OCI-LY3 (cell line): ENCODE measurements around the gene ZCCHC3.

ENCODE experiments used
- H2AFZ ChIP-seq: fragments of 200-600, 300-600 bp; shearing (Covaris generic); 2 replicates; pipeline ENCODE4 v1.6.0; 2014; ENCODE audit warnings: antibody characterized with exemption, low read depth, low read length
- H3K27ac ChIP-seq: fragments of 200-600, 300-600 bp; sonication (generic); 2 replicates; pipeline ENCODE4 v1.5.1; 2014; ENCODE audit warnings: mild to moderate bottlenecking, low read length, moderate library complexity, mixed read lengths
- H3K27me3 ChIP-seq: fragments of 200-600, 300-600 bp; sonication (generic); 2 replicates; pipeline ENCODE4 v1.6.1; 2014; ENCODE audit warnings: low read depth, low read length, mixed read lengths
- H3K36me3 ChIP-seq: fragments of 200-600, 300-600 bp; sonication (generic); replicated peaks from 2 replicates; pipeline ENCODE3; 2014; ENCODE audit warnings: low read depth, low read length, mixed read lengths
- H3K4me1 ChIP-seq: fragments of 300-600, 200-600 bp; sonication (generic); 2 replicates; pipeline ENCODE4 v1.6.1; 2014; ENCODE audit warnings: low read length, mixed read lengths
- H3K4me2 ChIP-seq: fragments of 200-600, 300-600 bp; sonication (generic); 2 replicates; pipeline ENCODE4 v1.6.1; 2014; ENCODE audit warnings: low read length, mixed read lengths
- H3K4me3 ChIP-seq: fragments of 300-600, 200-600 bp; sonication (generic); 2 replicates; pipeline ENCODE4 v1.5.1; 2014; ENCODE audit warnings: antibody characterized with exemption, mild to moderate bottlenecking, low read length, moderate library complexity
- H3K79me2 ChIP-seq: fragments of 300-600, 200-600 bp; shearing (Covaris generic); 2 replicates; pipeline ENCODE4 v1.6.1; 2014; ENCODE audit warnings: mild to moderate bottlenecking, low read length, mixed read lengths
- H3K9ac ChIP-seq: fragments of 300-600, 200-600 bp; shearing (Covaris generic); 2 replicates; pipeline ENCODE4 v1.6.0; 2014; ENCODE audit warnings: mild to moderate bottlenecking, low read length, moderate library complexity
- H3K9me3 ChIP-seq: fragments of 200-600, 300-600 bp; shearing (Covaris generic); 2 replicates; pipeline ENCODE4 v1.6.1; 2014; ENCODE audit warnings: low read length, mixed read lengths; ENCODE audit not compliant: insufficient read depth
- H4K20me1 ChIP-seq: fragments of 200-600, 300-600 bp; sonication (generic); 2 replicates; pipeline ENCODE4 v1.6.1; 2016; ENCODE audit warnings: low read length, mixed read lengths; ENCODE audit not compliant: insufficient read depth
- EZH2phosphoT487 ChIP-seq: fragments of 200-600 bp; shearing (Covaris generic); IDR thresholded peaks from 2 replicates; pipeline ENCODE4 v1.6.1; 2018; ENCODE audit warnings: antibody characterized with exemption, mixed run types, low read depth
- TF ChIP-seq, protein P1 (sequence below): fragments of 200-600, 300-600 bp; sonication (generic); IDR thresholded peaks from 2 replicates; pipeline ENCODE4 v1.5.1; 2014; ENCODE audit warnings: antibody characterized with exemption, low read length, low read depth

ZCCHC3 gene

DNA sequence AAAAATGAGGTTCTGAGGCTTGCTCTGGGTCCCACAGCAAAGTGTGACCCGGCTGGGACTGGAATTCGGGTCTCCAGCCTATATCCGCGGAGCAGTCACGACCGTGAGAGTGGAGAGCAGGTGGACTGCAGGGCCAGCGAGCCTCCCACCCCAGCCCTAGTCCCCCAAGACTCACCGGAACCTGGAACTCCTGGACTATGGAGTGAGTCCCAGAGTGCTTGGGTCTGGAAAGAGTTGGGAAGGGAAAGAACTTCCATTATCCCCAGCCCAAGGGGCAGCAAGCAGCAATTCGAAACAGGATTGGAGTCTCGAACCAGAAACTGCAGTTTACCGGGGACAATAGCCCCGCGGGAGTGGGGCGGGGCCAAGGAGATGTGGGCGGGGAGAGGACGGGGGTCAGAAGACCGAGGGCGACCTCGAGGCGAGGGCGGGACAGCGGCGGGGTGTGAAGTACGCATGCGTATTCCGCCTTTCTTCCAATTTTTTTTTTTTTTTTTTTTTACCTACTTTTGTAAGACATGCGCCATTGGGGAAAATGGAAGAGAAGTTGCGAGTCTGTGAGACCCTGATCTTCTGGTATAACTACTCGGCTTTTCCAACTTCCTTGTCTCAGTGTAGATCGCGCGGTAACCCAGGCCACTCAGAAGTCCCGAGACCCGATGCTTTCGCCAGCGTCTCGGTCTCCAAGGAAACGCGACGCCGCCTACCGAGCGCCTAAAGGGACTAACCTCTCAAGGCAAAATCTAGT is 7.1 kb upstream of the ZCCHC3 start, which contains the start of gene C20orf96:
C20orf96 (minus strand) TSS at position 667 of the 748 bp plus-strand sequence; CDS start at position 527, 140 bp downstream.
- Histone ChIP-seq H3K4me2 (peak within 1 kb of the TSS; percentile 76), H4K20me1 (no peaks in the 10 kb centered on the region), H3K79me2 (no peaks in the 10 kb centered on the region; the same call in 1 of the 2 replicates), H3K9ac (peak within 1 kb of the TSS; percentile 83), H3K27me3 (no peaks in the 10 kb centered on the region), H3K4me1 (peaks cover 13% of the 10 kb centered on the region), H3K27ac (peak within 1 kb of the TSS; percentile 14), H2AFZ (peak within 1 kb of the TSS; percentile 97), H3K36me3 (peaks cover 4% of the 10 kb centered on the region), H3K4me3 (peak within 1 kb of the TSS; percentile 82), H3K9me3 (no peaks in the 10 kb centered on the region)
- TF ChIP-seq, protein P1, sequence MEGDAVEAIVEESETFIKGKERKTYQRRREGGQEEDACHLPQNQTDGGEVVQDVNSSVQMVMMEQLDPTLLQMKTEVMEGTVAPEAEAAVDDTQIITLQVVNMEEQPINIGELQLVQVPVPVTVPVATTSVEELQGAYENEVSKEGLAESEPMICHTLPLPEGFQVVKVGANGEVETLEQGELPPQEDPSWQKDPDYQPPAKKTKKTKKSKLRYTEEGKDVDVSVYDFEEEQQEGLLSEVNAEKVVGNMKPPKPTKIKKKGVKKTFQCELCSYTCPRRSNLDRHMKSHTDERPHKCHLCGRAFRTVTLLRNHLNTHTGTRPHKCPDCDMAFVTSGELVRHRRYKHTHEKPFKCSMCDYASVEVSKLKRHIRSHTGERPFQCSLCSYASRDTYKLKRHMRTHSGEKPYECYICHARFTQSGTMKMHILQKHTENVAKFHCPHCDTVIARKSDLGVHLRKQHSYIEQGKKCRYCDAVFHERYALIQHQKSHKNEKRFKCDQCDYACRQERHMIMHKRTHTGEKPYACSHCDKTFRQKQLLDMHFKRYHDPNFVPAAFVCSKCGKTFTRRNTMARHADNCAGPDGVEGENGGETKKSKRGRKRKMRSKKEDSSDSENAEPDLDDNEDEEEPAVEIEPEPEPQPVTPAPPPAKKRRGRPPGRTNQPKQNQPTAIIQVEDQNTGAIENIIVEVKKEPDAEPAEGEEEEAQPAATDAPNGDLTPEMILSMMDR = no peak
- TF ChIP-seq EZH2phosphoT487 = no peak

DNA sequence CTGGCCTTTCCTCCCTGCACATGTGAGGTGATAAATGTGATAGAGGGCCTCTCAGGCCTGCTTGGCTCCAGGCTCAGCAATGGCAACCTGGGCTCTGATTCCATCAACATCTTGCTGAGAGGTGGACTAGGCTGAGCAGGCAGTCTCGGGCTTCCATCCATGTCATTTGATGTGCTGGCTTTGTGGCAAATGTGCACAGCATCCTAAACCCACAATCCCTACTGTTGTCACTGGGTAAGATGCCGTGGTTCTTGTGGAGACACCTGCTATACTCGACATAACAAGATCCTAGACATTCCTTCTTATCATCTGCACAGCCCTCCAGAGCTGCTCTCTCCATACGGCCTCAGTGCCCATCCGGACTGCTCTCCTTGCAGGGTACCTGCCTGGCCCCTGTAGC is 2.8 kb upstream of the ZCCHC3 start:
- no peak for TF ChIP-seq EZH2phosphoT487
- TF ChIP-seq, protein P1 = no peak
- no peak overlapping the region for H3K4me2 ChIP-seq
- H3K27me3 ChIP-seq = no peaks in the 10 kb centered on the region
- H3K36me3 ChIP-seq = peaks cover 10% of the 10 kb centered on the region
- peaks cover 12% of the 10 kb centered on the region for H4K20me1 ChIP-seq
- no peak overlapping the region for H3K27ac ChIP-seq
- peaks cover 31% of the 10 kb centered on the region for H3K79me2 ChIP-seq
- H3K4me3 ChIP-seq = no peak overlapping the region
- H3K9ac ChIP-seq = no peak overlapping the region
- H2AFZ ChIP-seq = no peak overlapping the region
- H3K4me1 ChIP-seq = peaks cover 27% of the 10 kb centered on the region
- H3K9me3 ChIP-seq = no peaks in the 10 kb centered on the region

DNA sequence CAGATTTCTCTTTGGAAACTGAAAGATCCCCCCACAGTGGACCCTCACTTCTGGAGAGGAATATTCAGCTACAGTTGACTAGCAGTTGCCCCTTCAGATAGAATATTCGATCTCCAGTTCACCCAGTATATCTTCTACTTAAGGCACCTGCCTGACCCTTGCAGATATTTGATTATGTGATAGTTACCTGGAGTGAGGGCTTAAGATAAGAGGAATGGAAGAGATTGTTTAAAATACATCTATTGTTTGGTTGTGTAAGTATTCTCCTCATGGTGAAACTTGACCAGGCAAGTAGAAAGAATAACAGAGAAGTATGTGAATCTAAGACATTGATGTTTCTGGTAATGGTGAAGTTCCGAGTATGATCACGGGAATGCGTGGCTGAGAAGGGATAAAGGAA is 1.6 kb upstream of the ZCCHC3 start:
- Histone ChIP-seq H3K27me3 (no peaks in the 10 kb centered on the region), H3K79me2 (peaks cover 43% of the 10 kb centered on the region), H3K36me3 (peaks cover 22% of the 10 kb centered on the region), H3K9me3 (no peaks in the 10 kb centered on the region), H3K4me3 (no peak overlapping the region), H3K27ac (no peak overlapping the region), H4K20me1 (peaks cover 24% of the 10 kb centered on the region), H3K9ac (no peak overlapping the region), H2AFZ (no peak overlapping the region), H3K4me1 (peaks cover 36% of the 10 kb centered on the region), H3K4me2 (no peak overlapping the region)
- TF ChIP-seq EZH2phosphoT487 = no peak
- TF ChIP-seq, protein P1 = no peak

DNA sequence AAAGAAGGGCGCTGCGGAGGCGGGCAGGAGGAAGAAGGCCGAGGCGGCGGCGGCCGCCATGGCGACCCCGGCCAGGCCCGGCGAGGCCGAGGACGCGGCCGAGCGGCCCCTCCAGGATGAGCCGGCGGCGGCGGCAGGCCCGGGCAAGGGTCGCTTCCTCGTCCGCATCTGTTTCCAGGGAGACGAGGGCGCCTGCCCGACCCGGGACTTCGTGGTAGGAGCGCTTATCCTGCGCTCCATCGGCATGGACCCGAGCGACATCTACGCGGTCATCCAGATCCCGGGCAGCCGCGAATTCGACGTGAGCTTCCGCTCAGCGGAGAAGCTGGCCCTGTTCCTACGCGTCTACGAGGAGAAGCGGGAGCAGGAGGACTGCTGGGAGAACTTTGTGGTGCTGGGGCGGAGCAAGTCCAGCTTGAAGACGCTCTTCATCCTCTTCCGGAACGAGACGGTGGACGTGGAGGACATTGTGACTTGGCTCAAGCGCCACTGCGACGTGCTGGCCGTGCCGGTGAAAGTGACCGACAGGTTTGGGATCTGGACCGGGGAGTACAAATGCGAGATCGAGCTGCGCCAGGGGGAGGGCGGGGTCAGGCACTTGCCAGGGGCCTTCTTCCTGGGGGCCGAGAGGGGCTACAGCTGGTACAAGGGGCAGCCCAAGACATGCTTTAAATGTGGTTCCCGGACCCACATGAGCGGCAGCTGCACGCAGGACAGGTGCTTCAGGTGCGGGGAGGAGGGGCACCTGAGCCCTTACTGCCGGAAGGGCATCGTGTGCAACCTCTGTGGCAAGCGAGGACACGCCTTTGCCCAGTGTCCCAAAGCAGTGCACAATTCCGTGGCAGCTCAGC is 780 bp downstream of the ZCCHC3 start:
- Histone ChIP-seq H2AFZ (peak overlapping the region; percentile 49; the same call in 1 of the 2 replicates), H3K9ac (peak overlapping the region; percentile 86), H4K20me1 (peaks cover 30% of the 10 kb centered on the region), H3K27me3 (no peaks in the 10 kb centered on the region), H3K36me3 (peaks cover 27% of the 10 kb centered on the region), H3K79me2 (peaks cover 43% of the 10 kb centered on the region), H3K4me3 (peak overlapping the region; percentile 92), H3K27ac (peak overlapping the region; percentile 65), H3K4me2 (peak overlapping the region; percentile 89), H3K9me3 (no peaks in the 10 kb centered on the region), H3K4me1 (peaks cover 29% of the 10 kb centered on the region)
- TF ChIP-seq EZH2phosphoT487 = no peak
- TF ChIP-seq, protein P1 = no peak
